ENCODE results near the gene PGAP3.

PGAP3 gene

GRCh38 chr17:39650121-39650579 lies 37.7 kb downstream of the PGAP3 start:
- no peak overlapping the region for H2AFZ ChIP-seq
- H3K9me3 ChIP-seq (ENCODE audit: control insufficient read depth, low read length) = no peaks in the 10 kb centered on the region
- H3K79me2 ChIP-seq = peaks cover 23% of the 10 kb centered on the region
- TF ChIP-seq, protein P1, sequence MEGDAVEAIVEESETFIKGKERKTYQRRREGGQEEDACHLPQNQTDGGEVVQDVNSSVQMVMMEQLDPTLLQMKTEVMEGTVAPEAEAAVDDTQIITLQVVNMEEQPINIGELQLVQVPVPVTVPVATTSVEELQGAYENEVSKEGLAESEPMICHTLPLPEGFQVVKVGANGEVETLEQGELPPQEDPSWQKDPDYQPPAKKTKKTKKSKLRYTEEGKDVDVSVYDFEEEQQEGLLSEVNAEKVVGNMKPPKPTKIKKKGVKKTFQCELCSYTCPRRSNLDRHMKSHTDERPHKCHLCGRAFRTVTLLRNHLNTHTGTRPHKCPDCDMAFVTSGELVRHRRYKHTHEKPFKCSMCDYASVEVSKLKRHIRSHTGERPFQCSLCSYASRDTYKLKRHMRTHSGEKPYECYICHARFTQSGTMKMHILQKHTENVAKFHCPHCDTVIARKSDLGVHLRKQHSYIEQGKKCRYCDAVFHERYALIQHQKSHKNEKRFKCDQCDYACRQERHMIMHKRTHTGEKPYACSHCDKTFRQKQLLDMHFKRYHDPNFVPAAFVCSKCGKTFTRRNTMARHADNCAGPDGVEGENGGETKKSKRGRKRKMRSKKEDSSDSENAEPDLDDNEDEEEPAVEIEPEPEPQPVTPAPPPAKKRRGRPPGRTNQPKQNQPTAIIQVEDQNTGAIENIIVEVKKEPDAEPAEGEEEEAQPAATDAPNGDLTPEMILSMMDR (IDR thresholded peaks at IDR 0.05) = no peak
- no peaks in the 10 kb centered on the region for H3K36me3 ChIP-seq (ENCODE audit: control insufficient read depth, insufficient read depth, low read length)
- no peak overlapping the region for H3K27ac ChIP-seq
- H3K4me1 ChIP-seq = peaks cover 17% of the 10 kb centered on the region
- H3K4me2 ChIP-seq (ENCODE audit: low read length) = no peak overlapping the region
- no peak overlapping the region for H3K9ac ChIP-seq
- H3K4me3 ChIP-seq (ENCODE audit: low read depth, low read length) = no peak overlapping the region
- H3K27me3 ChIP-seq (ENCODE audit: control insufficient read depth, insufficient read depth, low read length) = no peaks in the 10 kb centered on the region

GRCh38 chr17:39648616-39649366 lies 39.1 kb downstream of the PGAP3 start:
- Histone ChIP-seq H3K27me3 (ENCODE audit: control insufficient read depth, insufficient read depth, low read length) (no peaks in the 10 kb centered on the region), H2AFZ (no peak overlapping the region), H3K4me2 (ENCODE audit: low read length) (no peak overlapping the region), H3K27ac (no peak overlapping the region), H3K79me2 (peaks cover 24% of the 10 kb centered on the region), H3K9ac (no peak overlapping the region), H3K36me3 (ENCODE audit: control insufficient read depth, insufficient read depth, low read length) (no peaks in the 10 kb centered on the region), H3K9me3 (ENCODE audit: control insufficient read depth, low read length) (no peaks in the 10 kb centered on the region), H3K4me3 (ENCODE audit: low read depth, low read length) (no peak overlapping the region), H3K4me1 (peaks cover 17% of the 10 kb centered on the region)
- TF ChIP-seq, protein P1 (IDR thresholded peaks at IDR 0.05) = no peak

GRCh38 chr17:39647256-39647655 lies 40.6 kb downstream of the PGAP3 start:
- Histone ChIP-seq H3K9ac (no peak overlapping the region), H2AFZ (no peak overlapping the region), H3K27me3 (ENCODE audit: control insufficient read depth, insufficient read depth, low read length) (no peaks in the 10 kb centered on the region), H3K4me1 (peaks cover 8% of the 10 kb centered on the region), H3K9me3 (ENCODE audit: control insufficient read depth, low read length) (no peaks in the 10 kb centered on the region), H3K27ac (no peak overlapping the region), H3K36me3 (ENCODE audit: control insufficient read depth, insufficient read depth, low read length) (no peaks in the 10 kb centered on the region), H3K4me2 (ENCODE audit: low read length) (no peak overlapping the region), H3K4me3 (ENCODE audit: low read depth, low read length) (no peak overlapping the region), H3K79me2 (peaks cover 34% of the 10 kb centered on the region)
- TF ChIP-seq, protein P1 (IDR thresholded peaks at IDR 0.05) = no peak

GRCh38 chr17:39643271-39643670 lies 44.6 kb downstream of the PGAP3 start:
- no peak overlapping the region for H3K27ac ChIP-seq
- H3K4me2 ChIP-seq (ENCODE audit: low read length) = no peak overlapping the region
- TF ChIP-seq, protein P1 (IDR thresholded peaks at IDR 0.05) = no peak
- H3K4me3 ChIP-seq (ENCODE audit: low read depth, low read length) = no peak overlapping the region
- no peaks in the 10 kb centered on the region for H3K27me3 ChIP-seq (ENCODE audit: control insufficient read depth, insufficient read depth, low read length)
- no peak overlapping the region for H2AFZ ChIP-seq
- H3K9me3 ChIP-seq (ENCODE audit: control insufficient read depth, low read length) = no peaks in the 10 kb centered on the region
- no peaks in the 10 kb centered on the region for H3K36me3 ChIP-seq (ENCODE audit: control insufficient read depth, insufficient read depth, low read length)
- H3K4me1 ChIP-seq = peaks cover 9% of the 10 kb centered on the region
- no peak overlapping the region for H3K9ac ChIP-seq
- peaks cover 63% of the 10 kb centered on the region for H3K79me2 ChIP-seq

Data from parathyroid adenoma (tissue), 2 donors.